PC-3 (cell line): Measurements from ENCODE around the gene KRTAP9-7.

Source experiments
- EZH2 ChIP-seq: fragments of 300-600 bp; sonication (generic); IDR thresholded peaks from one replicate; pipeline ENCODE4 v1.6.1; 2017; ENCODE audit warnings: antibody characterized with exemption, mild to moderate bottlenecking, low read length; ENCODE audit not compliant: unreplicated experiment
- EZH2phosphoT487 ChIP-seq: fragments of 300-600 bp; sonication (generic); IDR thresholded peaks from 2 replicates; pipeline ENCODE4 v1.6.1; 2018; ENCODE audit warnings: mild to moderate bottlenecking, antibody characterized with exemption, low read length, borderline replicate concordance
- TF ChIP-seq, protein P1 (sequence below): fragments of 300-600 bp; sonication (generic); conservative IDR thresholded peaks from 2 replicates; pipeline ENCODE4 v1.5.1; 2017; ENCODE audit warnings: antibody characterized with exemption, low read depth, mild to moderate bottlenecking, low read length

DNA sequence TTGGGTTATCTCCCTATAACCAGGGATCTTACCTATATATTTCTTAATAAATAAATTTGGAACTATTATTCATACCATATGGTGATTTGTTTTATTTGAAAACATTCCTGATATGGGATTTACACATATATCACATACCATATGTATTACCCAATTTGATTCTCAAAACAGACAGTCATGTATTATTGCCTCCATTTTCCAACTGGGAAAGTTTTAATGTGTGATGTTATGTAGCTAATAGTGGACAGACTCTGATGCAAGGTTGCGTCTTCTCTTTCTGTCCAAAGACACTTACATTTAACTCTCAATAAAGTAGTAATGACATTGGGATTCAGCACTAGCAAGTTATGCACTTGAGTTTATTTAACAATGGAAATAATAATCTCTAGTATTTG lies 19.2 kb upstream of the KRTAP9-7 start:
- TF ChIP-seq, protein P1, sequence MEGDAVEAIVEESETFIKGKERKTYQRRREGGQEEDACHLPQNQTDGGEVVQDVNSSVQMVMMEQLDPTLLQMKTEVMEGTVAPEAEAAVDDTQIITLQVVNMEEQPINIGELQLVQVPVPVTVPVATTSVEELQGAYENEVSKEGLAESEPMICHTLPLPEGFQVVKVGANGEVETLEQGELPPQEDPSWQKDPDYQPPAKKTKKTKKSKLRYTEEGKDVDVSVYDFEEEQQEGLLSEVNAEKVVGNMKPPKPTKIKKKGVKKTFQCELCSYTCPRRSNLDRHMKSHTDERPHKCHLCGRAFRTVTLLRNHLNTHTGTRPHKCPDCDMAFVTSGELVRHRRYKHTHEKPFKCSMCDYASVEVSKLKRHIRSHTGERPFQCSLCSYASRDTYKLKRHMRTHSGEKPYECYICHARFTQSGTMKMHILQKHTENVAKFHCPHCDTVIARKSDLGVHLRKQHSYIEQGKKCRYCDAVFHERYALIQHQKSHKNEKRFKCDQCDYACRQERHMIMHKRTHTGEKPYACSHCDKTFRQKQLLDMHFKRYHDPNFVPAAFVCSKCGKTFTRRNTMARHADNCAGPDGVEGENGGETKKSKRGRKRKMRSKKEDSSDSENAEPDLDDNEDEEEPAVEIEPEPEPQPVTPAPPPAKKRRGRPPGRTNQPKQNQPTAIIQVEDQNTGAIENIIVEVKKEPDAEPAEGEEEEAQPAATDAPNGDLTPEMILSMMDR: no peak
- TF ChIP-seq EZH2 (no peak), EZH2phosphoT487 (no peak)
